NCI-H146 treated with DMSO at 0.1 percent for 48 hours (cell line): ENCODE measurements around the gene SLC44A4.

Source experiments
- DNase-seq: peaks from one replicate; lab custom pipeline; 2025; ENCODE audit not compliant: unreplicated experiment; lab: John Stamatoyannopoulos, UW

SLC44A4 gene

DNA sequence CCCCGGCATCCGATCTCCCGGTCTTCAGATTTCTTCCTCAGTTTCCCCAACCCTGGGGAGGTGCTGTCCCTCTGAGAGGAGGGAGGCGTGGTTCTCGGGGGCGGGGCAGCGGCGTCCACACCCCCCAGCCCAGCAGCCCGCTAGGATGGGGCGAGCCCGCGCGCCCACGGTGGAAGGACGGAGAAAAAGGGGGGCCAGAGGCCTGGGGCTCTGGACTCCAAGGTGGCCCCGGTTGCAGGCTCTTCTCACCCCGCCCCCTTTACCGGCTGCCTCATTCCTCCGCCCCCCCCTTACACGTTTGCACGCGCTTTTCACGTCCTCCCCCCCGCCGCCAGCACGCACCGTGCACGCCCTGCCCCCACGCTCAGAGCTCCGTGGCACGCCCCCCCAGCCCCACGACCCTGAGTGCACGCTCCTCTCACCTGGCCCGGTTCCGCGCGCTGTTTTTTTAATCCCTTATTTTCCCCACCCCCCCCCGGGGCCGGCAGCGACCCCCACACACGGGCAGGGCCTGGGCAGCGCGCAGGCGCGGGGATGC lies 22.7 kb upstream of the SLC44A4 start:
- DNase-seq: no peak

- DNase-seq: no peak
Observed at GRCh38 chr6:31900917-31901414, 22.2 kb upstream of the SLC44A4 start.

- DNase-seq: no peak
Observed at GRCh38 chr6:31899882-31900722, 21.3 kb upstream of the SLC44A4 start.

- no peak for DNase-seq
Observed at GRCh38 chr6:31899215-31899614, 20.4 kb upstream of the SLC44A4 start.

DNA sequence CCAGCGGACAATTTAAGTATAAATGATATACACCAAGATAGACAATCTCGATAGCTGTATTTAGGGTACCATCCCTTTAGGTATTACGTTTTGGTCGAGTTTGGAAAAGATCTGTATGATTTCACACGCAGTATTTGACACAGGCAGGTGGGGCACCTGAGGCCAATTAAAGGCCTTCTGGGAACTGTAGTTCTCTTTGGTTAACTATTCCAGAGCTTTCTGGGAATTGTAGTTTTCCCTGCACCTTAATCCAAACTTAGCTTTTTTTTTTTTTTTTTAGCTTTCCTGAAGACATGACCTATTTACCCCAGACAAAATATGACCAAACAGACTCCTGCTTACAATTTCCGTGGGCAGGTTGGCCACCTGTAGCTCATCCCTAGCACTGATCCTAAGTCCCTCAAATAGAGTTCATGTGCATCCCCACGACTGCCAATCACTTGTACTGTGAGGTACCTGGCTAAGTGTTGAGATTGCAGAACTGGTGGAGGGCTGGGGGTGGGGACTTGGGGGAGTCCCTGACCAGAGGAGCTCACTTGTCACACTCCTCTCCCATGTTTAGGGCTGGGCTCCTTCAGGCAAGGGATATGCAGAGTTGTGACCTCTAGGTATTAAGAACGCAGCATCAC lies 19.7 kb upstream of the SLC44A4 start:
- peak; percentile 67 for DNase-seq

DNA sequence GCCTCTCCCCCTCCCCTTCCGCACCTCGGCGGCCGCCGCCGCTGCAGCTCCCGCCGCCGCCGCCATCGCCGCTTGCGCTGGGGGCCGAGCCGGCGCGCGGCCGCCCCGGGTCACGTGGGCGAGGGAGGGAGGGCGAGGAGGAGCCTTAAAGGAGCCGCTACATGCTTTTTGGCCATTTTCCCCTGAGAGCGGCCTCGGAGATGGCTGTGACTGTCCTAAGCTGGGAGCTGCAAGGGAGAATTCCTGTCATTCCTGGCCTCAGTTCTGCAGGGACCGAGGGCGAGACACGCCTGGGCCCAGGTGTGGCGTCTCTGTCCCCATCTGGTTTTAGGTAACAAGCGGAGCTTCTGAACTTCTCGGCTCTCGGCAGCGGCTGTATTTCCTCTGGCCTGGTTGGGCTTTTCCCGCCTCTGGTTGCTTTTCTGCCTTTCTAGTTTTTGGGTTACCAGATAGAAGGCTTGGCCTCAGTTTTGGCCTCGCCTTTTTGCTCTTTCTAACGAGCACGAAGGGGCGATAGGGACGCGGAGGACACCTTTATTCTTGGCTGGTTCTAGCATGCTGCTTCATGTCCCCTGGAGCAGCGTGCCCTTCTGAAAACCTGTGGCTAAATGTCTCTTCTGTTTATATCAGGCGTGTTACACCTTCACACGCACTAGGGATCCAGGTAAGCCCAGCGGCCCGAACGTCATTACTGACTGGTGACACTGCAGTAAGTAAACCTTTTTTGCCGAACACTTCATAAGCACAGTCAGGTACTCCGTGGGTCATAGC lies 19.0 kb upstream of the SLC44A4 start, which contains the start of gene EHMT2:
TSS of gene EHMT2 (minus strand) at position 87 of the 771 bp plus-strand sequence. CDS start at position 66, 21 bp downstream.
- peak; percentile 48 for DNase-seq

- DNase-seq: no peak
Observed at GRCh38 chr6:31896856-31897611, 18.2 kb upstream of the SLC44A4 start.

DNA sequence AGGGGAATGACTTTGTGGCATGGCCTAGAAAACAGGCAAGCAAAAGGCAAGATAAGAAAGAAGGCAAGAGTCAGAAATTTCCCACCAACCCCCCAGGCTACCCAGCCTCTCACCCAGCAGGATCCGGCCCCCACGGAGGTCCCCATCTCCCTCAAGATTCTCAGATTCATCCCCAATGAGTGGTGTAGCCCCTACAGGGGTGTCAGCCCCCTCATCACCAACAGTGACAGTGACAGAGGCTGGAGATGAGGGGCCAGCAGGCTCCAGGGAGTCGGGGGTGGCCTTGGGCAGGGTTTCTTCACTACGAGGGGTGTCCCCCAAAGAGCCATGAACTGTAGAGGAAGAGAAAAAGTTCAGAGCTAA lies 17.7 kb upstream of the SLC44A4 start:
- no peak for DNase-seq

- DNase-seq: no peak
Observed at GRCh38 chr6:31892821-31893220, 14.0 kb upstream of the SLC44A4 start.

DNA sequence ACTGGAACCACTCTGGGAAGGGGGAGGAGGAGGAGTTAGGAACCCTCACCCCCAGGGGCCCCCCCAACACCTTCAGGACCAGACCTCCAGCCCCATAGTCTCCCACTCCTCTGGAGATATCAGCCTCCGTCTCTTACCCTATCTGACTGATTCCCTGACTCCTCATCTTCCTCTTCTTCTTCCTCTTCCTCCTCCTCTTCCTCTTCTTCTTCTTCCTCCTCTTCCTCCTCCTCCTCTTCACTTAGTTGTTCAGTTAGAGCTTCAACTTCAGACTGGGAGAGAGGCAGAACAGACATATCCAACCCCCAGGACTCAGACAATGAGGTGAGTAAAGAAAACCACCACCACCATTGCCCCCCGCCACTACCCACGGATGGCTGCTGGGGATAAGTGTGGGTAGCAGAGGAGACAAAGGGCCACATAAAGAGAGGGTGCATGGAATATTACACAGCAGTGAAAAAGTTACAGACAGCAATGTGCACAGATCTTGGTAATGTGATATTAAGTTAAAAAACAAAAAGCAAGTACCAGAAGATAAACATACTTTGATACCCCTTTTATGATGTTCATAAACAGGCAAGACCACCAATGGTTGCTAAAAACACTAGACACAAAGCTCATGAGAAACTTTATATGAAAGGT lies 10.7 kb upstream of the SLC44A4 start:
- no peak for DNase-seq

DNA sequence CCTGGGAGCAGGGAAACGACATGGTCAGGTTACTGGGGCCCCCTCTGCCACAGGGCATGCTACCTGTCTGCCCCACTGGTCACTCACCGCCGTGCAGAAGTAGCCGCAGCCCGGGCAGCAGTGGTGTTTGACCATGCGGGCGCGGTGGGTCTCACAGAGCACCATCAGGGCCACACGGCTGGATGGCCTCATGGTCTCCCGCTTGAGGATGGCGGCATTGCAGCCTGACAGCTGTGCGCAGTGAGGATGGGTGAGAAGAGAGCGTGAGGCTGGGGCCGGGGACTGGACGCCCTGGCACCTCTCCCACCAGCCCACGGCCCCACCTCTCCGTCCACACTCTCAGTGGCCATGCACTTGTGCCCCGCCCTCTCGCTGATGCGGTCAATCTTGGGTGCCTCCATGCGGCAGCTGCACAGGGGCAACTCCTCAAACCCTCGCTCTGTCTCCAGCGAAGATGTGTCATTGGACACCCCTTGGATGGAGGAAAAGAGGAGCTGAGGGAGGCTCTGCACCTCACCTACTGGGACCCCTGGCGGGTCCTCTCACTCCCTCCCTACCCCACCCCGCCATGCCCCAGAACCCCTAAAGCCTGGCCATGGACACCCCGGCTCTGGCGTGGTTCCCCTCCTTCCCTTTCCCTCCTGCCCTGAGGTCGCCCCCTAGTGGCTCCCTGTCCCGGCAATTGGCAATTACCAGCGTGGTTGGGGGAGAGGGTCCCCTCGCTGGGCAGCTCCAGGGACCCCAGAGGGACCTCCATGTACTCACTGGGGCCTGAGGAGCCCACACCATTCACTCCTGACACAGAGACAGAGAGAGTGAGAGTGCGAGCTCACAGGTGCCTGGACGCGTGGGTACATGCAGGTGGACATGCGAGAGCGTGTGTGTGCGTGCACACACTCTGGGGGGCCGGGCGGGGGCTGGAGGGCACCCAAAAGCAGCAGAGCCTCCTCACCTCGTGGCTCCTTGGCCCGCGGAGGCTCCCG lies 9.8 kb upstream of the SLC44A4 start:
- no peak for DNase-seq

GRCh38 chr6:31887173-31888007 lies 8.6 kb upstream of the SLC44A4 start:
- DNase-seq: no peak

DNA sequence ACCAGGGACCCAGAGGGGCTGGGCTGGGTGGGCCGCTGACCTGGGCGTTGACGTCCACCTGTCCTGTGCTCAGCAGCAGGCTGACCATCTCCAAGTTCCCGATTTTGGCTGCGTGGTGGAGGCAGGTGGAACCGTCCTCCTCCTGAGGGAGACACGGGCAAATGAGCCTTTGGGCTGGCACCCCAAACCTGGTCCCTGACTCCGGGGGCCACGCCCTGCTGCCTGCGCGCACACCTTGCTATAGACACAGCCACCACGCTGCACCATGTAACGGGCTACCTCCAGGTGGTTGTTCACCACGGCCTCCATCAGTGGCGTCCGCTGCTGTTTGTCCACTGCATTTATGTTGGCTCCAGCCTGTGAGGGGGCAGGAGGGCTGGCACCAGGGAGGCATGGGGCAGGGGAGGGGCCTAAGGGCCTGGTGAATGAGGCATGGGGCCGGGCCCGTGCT lies 7.8 kb upstream of the SLC44A4 start:
- DNase-seq: no peak

DNA sequence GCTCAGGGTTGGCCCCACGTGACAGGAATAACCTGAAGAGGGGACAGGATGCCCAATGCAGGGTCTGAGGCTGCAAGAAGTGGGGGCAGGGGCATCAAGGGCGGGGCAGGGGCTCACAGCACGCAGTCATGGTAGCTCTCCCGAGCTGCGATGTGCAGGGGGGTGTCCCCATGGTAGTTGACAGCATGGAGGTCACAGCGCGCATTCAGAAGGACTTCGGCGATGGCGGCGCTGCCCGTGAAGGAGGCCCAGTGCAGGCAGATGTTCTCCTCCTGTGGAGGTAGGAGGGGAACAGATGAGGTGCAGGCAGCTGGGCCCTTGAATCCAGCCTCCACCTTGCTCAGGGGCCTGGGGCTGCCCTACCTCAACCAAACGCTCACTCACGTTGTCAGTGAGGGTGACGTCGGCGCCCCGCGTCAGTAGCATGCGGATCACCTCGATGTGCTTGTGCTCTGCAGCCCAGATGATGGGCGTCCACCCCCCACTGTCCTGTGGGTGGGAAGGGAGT lies 5.8 kb upstream of the SLC44A4 start:
- no peak for DNase-seq

GRCh38 chr6:31883676-31884075 lies 4.9 kb upstream of the SLC44A4 start:
- no peak for DNase-seq

- DNase-seq: no peak
Observed at GRCh38 chr6:31882344-31882743, 3.5 kb upstream of the SLC44A4 start.

DNA sequence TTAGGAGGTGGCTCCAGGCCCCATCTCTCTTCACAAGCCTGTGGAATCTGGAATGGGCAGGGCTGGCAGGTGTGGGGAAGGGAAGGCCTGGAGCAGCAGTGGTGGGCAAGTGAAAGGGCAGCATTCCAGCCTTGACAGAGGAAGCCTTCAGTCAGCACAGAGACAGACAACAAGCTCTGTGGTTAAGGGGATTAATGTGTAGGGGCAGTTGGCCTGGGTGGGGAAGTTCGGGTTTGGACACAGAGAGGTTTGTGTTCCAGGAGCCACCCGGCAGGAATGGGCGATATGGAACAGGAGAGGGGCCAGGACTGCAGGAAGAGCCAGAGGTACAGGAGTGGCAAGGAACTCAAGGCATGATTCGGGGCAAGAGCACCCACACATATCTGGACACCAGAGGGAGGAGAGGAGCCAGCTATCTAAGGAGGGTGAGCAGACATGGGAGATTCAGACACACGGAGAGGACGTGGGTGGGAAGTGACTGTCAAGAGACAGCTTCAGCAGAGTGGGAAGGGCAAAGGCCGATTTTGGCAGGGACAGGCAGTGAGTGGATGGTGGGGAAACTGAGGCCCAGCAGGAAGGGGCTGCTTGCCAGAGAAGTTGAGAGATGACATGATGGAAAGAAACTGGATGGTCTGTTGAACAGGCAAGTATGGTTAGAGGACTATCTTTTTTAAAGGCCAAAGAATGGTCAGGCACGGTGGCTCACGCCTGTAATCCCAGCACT lies 2.5 kb upstream of the SLC44A4 start:
- DNase-seq: no peak
